GM12873 (cell line): Measurements from ENCODE around the gene TMEM120A.

Experiments
- CTCF ChIP-seq: IDR thresholded peaks from 2 replicates; pipeline ENCODE4 v1.5.1; 2012; ENCODE audit warnings: low read depth, mild to moderate bottlenecking, moderate library complexity, low read length, control low read depth; ENCODE audit not compliant: insufficient read depth; ENCODE audit errors: missing control alignments

The TMEM120A gene

GRCh38 chr7:75991531-75992082 lies 2.8 kb downstream of the TMEM120A start:
- no peak for TF ChIP-seq CTCF

- TF ChIP-seq CTCF = no peak
These were observed 4.7 kb downstream of the TMEM120A start for GRCh38 chr7:75989500-75990388.

GRCh38 chr7:75988568-75989499 lies 5.6 kb downstream of the TMEM120A start:
- TF ChIP-seq CTCF = no peak

- TF ChIP-seq CTCF = no peak
These were observed 6.4 kb downstream of the TMEM120A start for GRCh38 chr7:75987805-75988567.

- TF ChIP-seq CTCF = no peak
These were observed 7.2 kb downstream of the TMEM120A start for GRCh38 chr7:75987026-75987804.

- TF ChIP-seq CTCF = no peak
These were observed 8.1 kb downstream of the TMEM120A start for GRCh38 chr7:75986147-75986781.
